Upper lobe of left lung (tissue), 6 donors: ENCODE results near the gene ZNF625. TPM values are rescaled to one million over a fixed set of nuclear protein-coding genes. Genes with fewer than 3 reads are reported as not detected.

Experiments used
- ATAC-seq, 2 donors: fragments of 200-7000 bp; cut with Tn5 transposase; one replicate each; pipeline ENCODE4 v1.9.1; 2022; ENCODE audit warnings: mild to moderate bottlenecking in 2 of 2, moderate library complexity in 2 of 2; ENCODE audit not compliant: low FRiP score in 2 of 2
- DNase-seq, 2 donors: peaks; one replicate each; pipeline ENCODE4 v3.0.0-alpha.2; 2019 to 2020
- H3K27ac ChIP-seq, 4 donors: fragments of 200-600 bp; sonication (generic); one replicate each; pipeline ENCODE4 v1.5.1; 2016 to 2019
- H3K27me3 ChIP-seq, 4 donors: fragments of 200-600 bp; sonication (generic); one replicate each; pipeline ENCODE4 v1.5.1; 2017 to 2019
- H3K36me3 ChIP-seq, 4 donors: fragments of 200-600 bp; sonication (generic); one replicate each; pipeline ENCODE4 v1.5.1; 2016 to 2019
- H3K4me1 ChIP-seq, 4 donors: fragments of 200-600 bp; sonication (generic); one replicate each; pipeline ENCODE4 v1.5.1; 2018 to 2019
- H3K4me3 ChIP-seq, 4 donors: fragments of 200-600 bp; sonication (generic); one replicate each; pipeline ENCODE4 v1.5.1; 2017 to 2019; ENCODE audit warnings: mild to moderate bottlenecking in 2 of 4, moderate library complexity in 1 of 4
- H3K9me3 ChIP-seq, 4 donors: fragments of 200-600 bp; sonication (generic); one replicate each; pipeline ENCODE4 v1.5.1; 2018 to 2019
- EP300 ChIP-seq, 4 donors: sonication (generic); formaldehyde crosslinking; IDR thresholded peaks; one replicate each; pipeline ENCODE4 v1.5.1; 2017; ENCODE audit warnings: antibody characterized with exemption in 4 of 4, control low read depth in 2 of 4
- POLR2A ChIP-seq, 4 donors: fragments of 450-650 bp; IDR thresholded peaks; one replicate each; pipeline ENCODE4 v1.5.1; 2016 to 2017; ENCODE audit warnings: antibody characterized with exemption in 4 of 4, mild to moderate bottlenecking in 2 of 4
- POLR2AphosphoS5 ChIP-seq, 2 donors: sonication (generic); formaldehyde crosslinking; IDR thresholded peaks; one replicate each; pipeline ENCODE4 v1.5.1; 2017; ENCODE audit warnings: antibody characterized with exemption in 2 of 2
- WGBS, 2 donors: methylation state at CpG; one replicate each; pipeline ENCODE4 v1.1.5; 2017 to 2018; 5-methylcytosine and 5-hydroxymethylcytosine counted together
- total RNA-seq, 6 donors: library from RNA; depleted of rRNA in 4 of 6; stranded (reverse); fragments of >200 nt in 4 of 6; gene quantifications; one replicate each; pipeline versions ENCODE4 v1.1.0 to v1.2.1, GENCODE V29; 2016 to 2021
- TF ChIP-seq, protein P1 (sequence below), 6 experiments: fragments of 450-650 bp in 4 of 6; fragments of 200-600 bp in 2 of 6; sonication (generic) in 2 of 6; IDR thresholded peaks; one replicate each; pipeline ENCODE4 v1.5.1; 2016 to 2019; ENCODE audit warnings: antibody characterized with exemption in 6 of 6
- donor health status: DM: no; HTN: no; CAD: no; lungs with moderate emphysema.
- donor health status: DM: no; HTN: yes; CAD: no; lungs with severe emphysema.

ZNF625 gene
- total RNA-seq, 6 donors from 2014 or later, result 3.0 to 9.8 (median 5.0) TPM

DNA sequence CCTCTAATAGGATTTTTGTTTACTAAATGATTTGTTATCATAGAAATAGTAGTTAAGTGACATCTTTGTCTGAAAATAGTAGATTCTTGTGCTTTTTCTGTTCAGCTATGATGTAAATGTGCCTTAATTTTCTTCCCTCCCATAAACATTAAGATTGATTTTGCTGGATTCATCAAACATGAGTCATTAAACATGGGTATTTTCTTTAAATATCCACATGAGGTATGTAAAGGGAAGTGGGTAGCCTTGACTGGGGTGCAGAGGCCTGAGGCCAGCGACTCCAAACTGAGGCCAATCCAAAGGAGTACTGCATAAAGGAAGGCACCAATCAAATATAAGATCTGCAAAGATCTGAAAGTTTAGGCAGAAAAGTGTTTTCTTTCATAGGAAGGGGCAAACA lies 10.1 kb upstream of the ZNF625 start:
- Histone ChIP-seq H3K36me3 (peaks cover 2 to 30% (median 13%) of the 10 kb centered on the region in 4 donors), H3K4me1 (peaks cover 22 to 32% (median 29%) of the 10 kb centered on the region in 4 donors), H3K27me3 (no peaks in the 10 kb centered on the region), H3K27ac (peak overlapping the region in 1 of 4 donors; percentile 48), H3K9me3 (no peaks in the 10 kb centered on the region), H3K4me3 (no peak overlapping the region)
- ATAC-seq (no peak), DNase-seq (no peak)
- whole genome bisulfite sequencing, 2 donors, result 76 to 91% methylated on average over 1 of the region's 1 CpG
- TF ChIP-seq EP300 (IDR thresholded peaks at IDR 0.05) (no peak), POLR2A (IDR thresholded peaks at IDR 0.05) (no peak), POLR2AphosphoS5 (IDR thresholded peaks at IDR 0.05) (no peak)
- TF ChIP-seq, protein P1, sequence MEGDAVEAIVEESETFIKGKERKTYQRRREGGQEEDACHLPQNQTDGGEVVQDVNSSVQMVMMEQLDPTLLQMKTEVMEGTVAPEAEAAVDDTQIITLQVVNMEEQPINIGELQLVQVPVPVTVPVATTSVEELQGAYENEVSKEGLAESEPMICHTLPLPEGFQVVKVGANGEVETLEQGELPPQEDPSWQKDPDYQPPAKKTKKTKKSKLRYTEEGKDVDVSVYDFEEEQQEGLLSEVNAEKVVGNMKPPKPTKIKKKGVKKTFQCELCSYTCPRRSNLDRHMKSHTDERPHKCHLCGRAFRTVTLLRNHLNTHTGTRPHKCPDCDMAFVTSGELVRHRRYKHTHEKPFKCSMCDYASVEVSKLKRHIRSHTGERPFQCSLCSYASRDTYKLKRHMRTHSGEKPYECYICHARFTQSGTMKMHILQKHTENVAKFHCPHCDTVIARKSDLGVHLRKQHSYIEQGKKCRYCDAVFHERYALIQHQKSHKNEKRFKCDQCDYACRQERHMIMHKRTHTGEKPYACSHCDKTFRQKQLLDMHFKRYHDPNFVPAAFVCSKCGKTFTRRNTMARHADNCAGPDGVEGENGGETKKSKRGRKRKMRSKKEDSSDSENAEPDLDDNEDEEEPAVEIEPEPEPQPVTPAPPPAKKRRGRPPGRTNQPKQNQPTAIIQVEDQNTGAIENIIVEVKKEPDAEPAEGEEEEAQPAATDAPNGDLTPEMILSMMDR (IDR thresholded peaks at IDR 0.05), result no peak

DNA sequence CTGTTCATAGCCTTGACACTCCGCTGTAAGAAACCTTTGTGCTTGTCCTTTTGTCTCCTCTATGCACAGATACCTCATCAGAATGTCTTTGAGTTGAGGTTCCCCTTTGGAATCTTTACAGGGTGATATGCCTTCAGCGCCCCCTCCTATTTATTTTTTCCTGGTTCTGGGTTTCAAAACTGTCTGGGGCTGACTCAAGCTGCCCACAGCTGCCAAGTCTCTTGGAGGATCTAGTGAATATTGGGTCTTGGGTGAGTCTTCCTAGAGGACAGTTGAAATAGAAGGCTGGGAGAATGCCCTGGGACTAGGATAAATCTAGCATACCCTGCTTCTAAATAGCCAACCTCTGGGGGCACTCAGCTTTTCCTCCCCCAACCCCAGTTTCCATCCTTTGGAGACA lies 7.3 kb upstream of the ZNF625 start:
- TF ChIP-seq POLR2A (IDR thresholded peaks at IDR 0.05) (no peak), POLR2AphosphoS5 (IDR thresholded peaks at IDR 0.05) (no peak), EP300 (IDR thresholded peaks at IDR 0.05) (no peak)
- TF ChIP-seq, protein P1 (IDR thresholded peaks at IDR 0.05), result no peak
- no peaks in the 10 kb centered on the region for H3K9me3 ChIP-seq
- H3K36me3 ChIP-seq, result peaks cover 0 to 6% (median 0%) of the 10 kb centered on the region in 4 donors
- H3K4me1 ChIP-seq, result peaks cover 22 to 32% (median 29%) of the 10 kb centered on the region in 4 donors
- peak overlapping the region; percentile 34 to 93 (median 74) for H3K4me3 ChIP-seq
- no peaks in the 10 kb centered on the region for H3K27me3 ChIP-seq
- ATAC-seq, result no peak
- H3K27ac ChIP-seq, result peak overlapping the region; percentile 95 to 98 (median 98)
- WGBS, 2 donors, result 7 to 11% methylated on average over 2 of the region's 2 CpGs
- DNase-seq, result no peak

DNA sequence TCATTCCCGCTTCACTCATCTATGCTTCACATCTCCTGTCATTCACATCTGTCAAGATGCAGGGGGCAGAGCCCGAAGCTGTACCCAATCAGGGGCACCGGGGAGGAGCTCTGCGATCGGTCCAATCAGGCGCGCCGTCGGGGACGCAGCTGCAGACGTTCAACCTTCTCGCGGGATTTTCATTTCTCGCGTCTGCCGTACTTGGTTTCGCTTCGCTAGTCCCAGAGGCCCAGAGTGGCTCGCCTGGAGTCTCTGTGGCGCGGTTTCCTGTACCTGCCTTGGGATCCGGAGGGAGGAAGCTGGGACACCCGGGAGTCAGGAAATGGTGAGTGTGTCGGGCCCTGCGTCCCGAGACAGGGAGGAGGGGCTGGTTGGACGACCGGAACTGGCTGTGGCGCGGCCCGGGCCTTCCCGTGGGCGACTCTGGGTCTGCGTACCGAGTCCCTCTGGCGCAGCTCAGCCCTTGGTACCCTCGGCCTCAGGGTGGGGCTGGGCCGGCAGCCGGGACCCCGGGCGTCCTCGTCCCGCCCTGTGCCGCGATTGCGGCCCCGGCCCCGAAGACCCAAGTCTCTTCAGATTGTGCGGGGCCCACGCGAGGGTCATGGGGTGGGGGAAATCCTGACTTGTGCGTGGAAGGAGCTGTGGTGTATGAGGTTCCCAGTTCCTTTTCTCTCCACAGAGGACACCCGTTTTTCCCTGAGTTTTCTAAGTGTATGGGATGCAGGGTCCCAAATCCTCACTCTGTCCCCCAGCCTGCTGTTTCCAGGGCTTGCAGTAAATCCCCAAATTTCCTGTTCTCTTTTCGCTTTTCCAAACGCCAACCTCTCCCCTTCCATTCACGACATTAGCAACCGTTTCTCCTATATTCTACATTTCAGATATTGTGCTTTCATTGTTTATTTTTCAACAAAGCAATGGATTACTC lies 6.6 kb upstream of the ZNF625 start, which contains the start of gene ZNF136:
TSS of gene ZNF136 (plus strand) at position 215 of the 925 bp plus-strand sequence. CDS start at position 323, 108 bp downstream.
- Histone ChIP-seq H3K27ac (peak within 1 kb of the TSS; percentile 95 to 98 (median 98)), H3K9me3 (no peaks in the 10 kb centered on the region), H3K4me3 (peak within 1 kb of the TSS; percentile 34 to 93 (median 74)), H3K27me3 (no peaks in the 10 kb centered on the region), H3K4me1 (peaks cover 22 to 32% (median 29%) of the 10 kb centered on the region in 4 donors), H3K36me3 (peaks cover 0 to 6% (median 0%) of the 10 kb centered on the region in 4 donors)
- peak; percentile 97 to 98 for ATAC-seq
- TF ChIP-seq POLR2A (IDR thresholded peaks at IDR 0.05) (peak in 3 of 4 donors; percentile 73 to 84 (median 81)), POLR2AphosphoS5 (IDR thresholded peaks at IDR 0.05) (peak; percentile 91 to 96), EP300 (IDR thresholded peaks at IDR 0.05) (peak in 1 of 4 donors; percentile 29)
- TF ChIP-seq, protein P1 (IDR thresholded peaks at IDR 0.05), result no peak
- peak; percentile 96 to 97 for DNase-seq
- WGBS, 2 donors, result 1 to 2% methylated on average over 9 to 56 of the region's 57 CpGs

DNA sequence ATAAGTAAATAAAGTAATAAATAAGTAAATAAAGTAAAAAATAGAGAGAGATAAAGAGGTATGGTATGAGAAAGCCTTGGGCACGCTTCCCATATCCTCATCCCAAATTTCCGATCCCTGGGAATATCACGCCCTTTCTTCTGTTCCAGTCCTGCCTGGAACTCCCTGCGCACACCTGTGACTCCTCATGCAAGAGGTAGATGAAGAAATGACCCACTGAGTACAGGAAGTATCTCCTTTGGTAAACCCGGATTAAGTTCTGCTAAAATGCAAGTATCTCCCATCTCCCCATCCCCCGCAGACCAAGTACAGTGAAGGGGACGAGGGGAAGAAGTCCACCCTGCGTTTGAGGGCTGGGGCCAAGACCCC lies 6.0 kb upstream of the ZNF625 start:
- H3K27me3 ChIP-seq, result no peaks in the 10 kb centered on the region
- DNase-seq (no peak), ATAC-seq (no peak)
- peaks cover 22 to 32% (median 29%) of the 10 kb centered on the region in 4 donors for H3K4me1 ChIP-seq
- H3K9me3 ChIP-seq, result no peaks in the 10 kb centered on the region
- WGBS, 2 donors, result 13 to 20% methylated on average over 8 of the region's 8 CpGs
- H3K27ac ChIP-seq, result peak overlapping the region; percentile 95 to 98 (median 98)
- peak overlapping the region in 3 of 4 donors; percentile 61 to 93 (median 87) for H3K4me3 ChIP-seq
- TF ChIP-seq POLR2AphosphoS5 (IDR thresholded peaks at IDR 0.05) (no peak), POLR2A (IDR thresholded peaks at IDR 0.05) (no peak), EP300 (IDR thresholded peaks at IDR 0.05) (no peak)
- TF ChIP-seq, protein P1 (IDR thresholded peaks at IDR 0.05), result no peak
- peaks cover 0 to 6% (median 0%) of the 10 kb centered on the region in 4 donors for H3K36me3 ChIP-seq
